ENCODE data around the gene SDK2.

DNA sequence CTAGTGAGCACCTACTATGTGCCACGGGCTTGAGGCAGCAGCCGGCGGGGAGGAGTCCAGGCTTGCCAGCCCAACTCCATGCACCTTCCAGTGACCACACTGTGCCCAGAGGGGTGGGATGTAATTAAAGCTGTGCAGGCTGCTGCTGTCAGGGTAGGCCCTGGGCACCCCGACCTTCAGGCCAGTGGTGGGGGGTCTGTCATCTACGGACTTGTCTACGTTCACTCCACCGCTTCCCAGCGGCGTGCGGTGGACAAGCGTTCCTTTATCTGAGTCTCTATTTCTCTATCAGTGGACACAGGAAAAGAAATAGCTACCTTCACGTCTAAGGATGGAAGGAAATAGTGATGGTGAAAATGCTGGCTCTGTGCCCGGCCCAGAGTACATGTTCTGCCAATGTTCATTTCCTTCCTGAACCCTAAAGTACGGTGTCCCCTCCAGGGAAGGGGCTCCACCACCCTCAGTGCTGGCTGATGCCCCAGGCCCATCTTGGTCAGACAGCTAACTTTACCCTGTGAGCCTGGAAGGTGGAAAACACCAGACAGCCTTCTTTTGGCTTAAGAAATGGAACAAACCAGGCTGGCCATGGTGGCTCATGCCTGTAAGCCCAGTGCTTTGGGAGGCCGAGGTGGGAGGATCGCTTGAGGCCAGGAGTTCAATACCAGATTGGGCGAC lies 135.2 kb downstream of the SDK2 start:
- TF ChIP-seq, protein P1, sequence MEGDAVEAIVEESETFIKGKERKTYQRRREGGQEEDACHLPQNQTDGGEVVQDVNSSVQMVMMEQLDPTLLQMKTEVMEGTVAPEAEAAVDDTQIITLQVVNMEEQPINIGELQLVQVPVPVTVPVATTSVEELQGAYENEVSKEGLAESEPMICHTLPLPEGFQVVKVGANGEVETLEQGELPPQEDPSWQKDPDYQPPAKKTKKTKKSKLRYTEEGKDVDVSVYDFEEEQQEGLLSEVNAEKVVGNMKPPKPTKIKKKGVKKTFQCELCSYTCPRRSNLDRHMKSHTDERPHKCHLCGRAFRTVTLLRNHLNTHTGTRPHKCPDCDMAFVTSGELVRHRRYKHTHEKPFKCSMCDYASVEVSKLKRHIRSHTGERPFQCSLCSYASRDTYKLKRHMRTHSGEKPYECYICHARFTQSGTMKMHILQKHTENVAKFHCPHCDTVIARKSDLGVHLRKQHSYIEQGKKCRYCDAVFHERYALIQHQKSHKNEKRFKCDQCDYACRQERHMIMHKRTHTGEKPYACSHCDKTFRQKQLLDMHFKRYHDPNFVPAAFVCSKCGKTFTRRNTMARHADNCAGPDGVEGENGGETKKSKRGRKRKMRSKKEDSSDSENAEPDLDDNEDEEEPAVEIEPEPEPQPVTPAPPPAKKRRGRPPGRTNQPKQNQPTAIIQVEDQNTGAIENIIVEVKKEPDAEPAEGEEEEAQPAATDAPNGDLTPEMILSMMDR (IDR thresholded peaks at IDR 0.05; ENCODE audit: control extremely low read depth in 1 of 3, insufficient read depth in 1 of 3, low read depth in 1 of 3, low read length in 3 of 3) = no peak
- no peak for TF ChIP-seq TAF1 (IDR thresholded peaks at IDR 0.05; ENCODE audit: low read depth, low read length)
- no peak for TF ChIP-seq RFX5 (IDR thresholded peaks at IDR 0.05; ENCODE audit: borderline replicate concordance, low read depth, low read length)
